HL-60 (cell line): ENCODE data around the gene GPR173.
A peak's percentile ranks its signal among the peaks of the same experiment; 100 is the strongest.

ENCODE experiments used
- DNase-seq, 2 experiments: peaks; one replicate each; pipeline ENCODE4 v3.0.0-alpha.2; 2010 to 2020; ENCODE audit warnings: low read depth in 1 of 2, low spot score in 1 of 2
- H3K27ac ChIP-seq: fragments of 250-450 bp; sonication (Bioruptor Pico); replicated peaks from 2 replicates; pipeline ENCODE4 v1.5.1; 2020; ENCODE audit warnings: mild to moderate bottlenecking, moderate library complexity
- H3K27me3 ChIP-seq: fragments of 250-450 bp; sonication (Bioruptor Pico); 2 replicates; pipeline ENCODE4 v1.5.1; 2021; ENCODE audit warnings: mild to moderate bottlenecking, moderate library complexity; ENCODE audit not compliant: insufficient read depth, poor library complexity, severe bottlenecking
- H3K4me3 ChIP-seq: replicated peaks from 2 replicates; pipeline ENCODE4 v1.5.1; 2011; ENCODE audit warnings: mild to moderate bottlenecking, control low read depth, low read length; ENCODE audit not compliant: insufficient read depth
- GABPA ChIP-seq: IDR thresholded peaks from 2 replicates; pipeline ENCODE4 v1.6.1; 2012; ENCODE audit warnings: low read depth
- POLR2AphosphoS5 ChIP-seq: IDR thresholded peaks from 2 replicates; pipeline ENCODE4 v1.6.1; 2012; ENCODE audit warnings: low read depth
- SPI1 ChIP-seq: IDR thresholded peaks from 2 replicates; pipeline ENCODE4 v1.6.1; 2012; ENCODE audit warnings: low read depth, mild to moderate bottlenecking, borderline replicate concordance
- TF ChIP-seq, protein P1 (sequence below): IDR thresholded peaks from 2 replicates; pipeline ENCODE4 v1.6.1; 2012; ENCODE audit warnings: low read depth; ENCODE audit not compliant: insufficient replicate concordance
- TF ChIP-seq, protein P2 (sequence below): IDR thresholded peaks from one replicate; pipeline ENCODE4 v1.5.1; 2011; ENCODE audit warnings: low read length, control low read depth, inconsistent platforms; ENCODE audit not compliant: insufficient read depth

The GPR173 gene

DNA sequence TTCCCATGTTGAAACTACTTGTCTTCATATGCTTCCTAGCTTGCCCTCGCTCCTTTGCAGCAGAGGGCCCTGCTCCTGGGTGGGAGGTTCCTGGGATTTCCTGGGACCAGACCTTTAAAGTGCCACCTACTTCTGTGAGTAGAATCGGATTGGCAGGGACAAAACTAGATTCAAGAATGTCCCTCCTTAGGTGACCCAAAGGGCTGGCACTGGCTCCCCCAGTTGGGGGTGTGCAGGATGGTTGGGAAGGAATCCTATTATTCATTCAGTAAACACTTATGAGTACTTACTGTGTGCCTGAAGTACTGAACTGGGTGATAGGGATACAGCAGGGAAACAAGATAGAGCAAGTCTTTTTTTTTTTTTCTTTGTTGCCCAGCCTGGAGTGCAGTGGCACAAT is 42.8 kb downstream of the GPR173 start:
- Histone ChIP-seq H3K27ac (no peak overlapping the region), H3K27me3 (no peaks in the 10 kb centered on the region), H3K4me3 (no peak overlapping the region)
- TF ChIP-seq SPI1 (no peak), POLR2AphosphoS5 (no peak), GABPA (no peak)
- TF ChIP-seq, protein P1, sequence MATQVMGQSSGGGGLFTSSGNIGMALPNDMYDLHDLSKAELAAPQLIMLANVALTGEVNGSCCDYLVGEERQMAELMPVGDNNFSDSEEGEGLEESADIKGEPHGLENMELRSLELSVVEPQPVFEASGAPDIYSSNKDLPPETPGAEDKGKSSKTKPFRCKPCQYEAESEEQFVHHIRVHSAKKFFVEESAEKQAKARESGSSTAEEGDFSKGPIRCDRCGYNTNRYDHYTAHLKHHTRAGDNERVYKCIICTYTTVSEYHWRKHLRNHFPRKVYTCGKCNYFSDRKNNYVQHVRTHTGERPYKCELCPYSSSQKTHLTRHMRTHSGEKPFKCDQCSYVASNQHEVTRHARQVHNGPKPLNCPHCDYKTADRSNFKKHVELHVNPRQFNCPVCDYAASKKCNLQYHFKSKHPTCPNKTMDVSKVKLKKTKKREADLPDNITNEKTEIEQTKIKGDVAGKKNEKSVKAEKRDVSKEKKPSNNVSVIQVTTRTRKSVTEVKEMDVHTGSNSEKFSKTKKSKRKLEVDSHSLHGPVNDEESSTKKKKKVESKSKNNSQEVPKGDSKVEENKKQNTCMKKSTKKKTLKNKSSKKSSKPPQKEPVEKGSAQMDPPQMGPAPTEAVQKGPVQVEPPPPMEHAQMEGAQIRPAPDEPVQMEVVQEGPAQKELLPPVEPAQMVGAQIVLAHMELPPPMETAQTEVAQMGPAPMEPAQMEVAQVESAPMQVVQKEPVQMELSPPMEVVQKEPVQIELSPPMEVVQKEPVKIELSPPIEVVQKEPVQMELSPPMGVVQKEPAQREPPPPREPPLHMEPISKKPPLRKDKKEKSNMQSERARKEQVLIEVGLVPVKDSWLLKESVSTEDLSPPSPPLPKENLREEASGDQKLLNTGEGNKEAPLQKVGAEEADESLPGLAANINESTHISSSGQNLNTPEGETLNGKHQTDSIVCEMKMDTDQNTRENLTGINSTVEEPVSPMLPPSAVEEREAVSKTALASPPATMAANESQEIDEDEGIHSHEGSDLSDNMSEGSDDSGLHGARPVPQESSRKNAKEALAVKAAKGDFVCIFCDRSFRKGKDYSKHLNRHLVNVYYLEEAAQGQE = no peak
- TF ChIP-seq, protein P2, sequence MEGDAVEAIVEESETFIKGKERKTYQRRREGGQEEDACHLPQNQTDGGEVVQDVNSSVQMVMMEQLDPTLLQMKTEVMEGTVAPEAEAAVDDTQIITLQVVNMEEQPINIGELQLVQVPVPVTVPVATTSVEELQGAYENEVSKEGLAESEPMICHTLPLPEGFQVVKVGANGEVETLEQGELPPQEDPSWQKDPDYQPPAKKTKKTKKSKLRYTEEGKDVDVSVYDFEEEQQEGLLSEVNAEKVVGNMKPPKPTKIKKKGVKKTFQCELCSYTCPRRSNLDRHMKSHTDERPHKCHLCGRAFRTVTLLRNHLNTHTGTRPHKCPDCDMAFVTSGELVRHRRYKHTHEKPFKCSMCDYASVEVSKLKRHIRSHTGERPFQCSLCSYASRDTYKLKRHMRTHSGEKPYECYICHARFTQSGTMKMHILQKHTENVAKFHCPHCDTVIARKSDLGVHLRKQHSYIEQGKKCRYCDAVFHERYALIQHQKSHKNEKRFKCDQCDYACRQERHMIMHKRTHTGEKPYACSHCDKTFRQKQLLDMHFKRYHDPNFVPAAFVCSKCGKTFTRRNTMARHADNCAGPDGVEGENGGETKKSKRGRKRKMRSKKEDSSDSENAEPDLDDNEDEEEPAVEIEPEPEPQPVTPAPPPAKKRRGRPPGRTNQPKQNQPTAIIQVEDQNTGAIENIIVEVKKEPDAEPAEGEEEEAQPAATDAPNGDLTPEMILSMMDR = no peak
- no peak for DNase-seq

DNA sequence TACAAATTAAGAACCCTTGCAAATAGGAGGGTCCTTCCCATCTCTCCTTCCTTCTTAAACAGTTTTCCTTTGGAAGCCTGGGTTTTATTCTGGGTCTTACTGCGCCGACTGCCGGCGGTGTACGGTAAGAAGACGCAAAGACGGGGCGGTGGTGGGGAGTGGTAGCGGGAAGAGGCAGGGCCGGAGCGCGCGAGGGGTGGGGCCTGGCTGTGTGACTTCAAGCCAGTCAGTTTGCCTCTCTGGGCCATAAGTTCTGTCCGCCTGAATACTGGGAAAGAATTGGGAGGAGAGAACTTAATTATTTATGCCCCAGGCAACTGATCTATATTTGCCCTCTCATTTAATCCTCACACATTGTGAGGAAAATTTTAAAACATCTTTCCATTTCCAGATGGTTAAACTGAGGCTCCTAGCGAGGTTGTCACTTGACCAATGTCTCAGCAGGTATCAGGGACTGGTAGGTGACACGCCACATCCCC is 44.6 kb downstream of the GPR173 start:
- H3K4me3 ChIP-seq = peak overlapping the region; percentile 71
- peak; percentile 42 to 78 for DNase-seq
- TF ChIP-seq GABPA = no peak
- TF ChIP-seq, protein P2 = peak; percentile 9
- H3K27ac ChIP-seq = peak overlapping the region; percentile 81
- H3K27me3 ChIP-seq = no peaks in the 10 kb centered on the region

DNA sequence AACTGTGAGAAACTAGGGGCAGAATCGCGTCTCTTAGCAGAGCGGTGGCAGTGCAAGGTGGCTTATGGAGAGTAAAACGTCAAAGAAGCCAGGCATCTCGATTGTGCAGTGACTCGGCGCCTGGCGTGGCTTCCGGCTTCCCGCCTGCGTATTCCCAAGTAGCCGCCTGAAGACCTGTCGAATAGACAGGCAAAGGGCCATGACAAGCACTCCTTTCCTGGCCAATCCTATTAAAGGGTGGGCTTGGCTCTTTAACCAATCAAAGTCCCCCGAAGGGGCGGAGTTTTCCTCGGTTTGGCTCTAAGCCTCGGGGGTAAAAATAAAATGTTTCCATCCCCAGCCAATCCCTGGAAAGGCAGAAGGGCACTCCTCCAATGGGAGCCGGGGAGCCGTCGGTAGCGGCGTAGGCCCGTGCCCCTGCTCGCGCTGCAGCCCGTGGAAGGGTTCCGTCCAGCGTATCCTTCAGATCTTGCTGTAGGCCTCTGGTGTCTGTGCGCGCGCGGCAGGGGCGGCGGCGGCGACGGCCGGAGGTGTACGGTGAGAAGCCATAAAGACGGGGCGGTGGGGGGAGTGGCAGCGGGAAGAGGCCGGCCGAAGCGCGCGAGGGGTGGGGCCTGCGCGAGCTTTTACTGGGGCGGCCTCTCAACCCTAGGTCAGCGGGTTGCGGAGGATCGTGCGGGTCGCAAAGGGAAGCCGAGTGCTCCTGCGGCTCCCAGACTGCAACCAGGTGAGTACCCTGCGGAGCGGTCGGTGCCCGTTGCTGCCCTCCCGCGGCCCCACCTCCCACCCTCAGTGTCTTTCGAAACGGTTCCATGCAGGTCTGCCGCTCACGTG is 45.4 kb downstream of the GPR173 start, which contains the start of gene KANTR:
Gene KANTR, plus strand, starts transcription at position 395 of the 834 bp plus-strand sequence. CDS start 30,131 bp downstream, outside the sequence.
- H3K4me3 ChIP-seq = peak within 1 kb of the TSS; percentile 71
- H3K27ac ChIP-seq = peak within 1 kb of the TSS; percentile 81
- H3K27me3 ChIP-seq = no peaks in the 10 kb centered on the region
- peak; percentile 70 to 93 for DNase-seq
- TF ChIP-seq, protein P2 = no peak
- TF ChIP-seq SPI1 (no peak), POLR2AphosphoS5 (no peak), GABPA (no peak)
- TF ChIP-seq, protein P1 = no peak
